ENCODE measurements around the gene SERPINB11. TPM values are rescaled to one million over a fixed set of nuclear protein-coding genes. Genes with fewer than 3 reads are reported as not detected.

The SERPINB11 gene
- total RNA-seq, 1 experiment from 2014 or later: not detected

DNA sequence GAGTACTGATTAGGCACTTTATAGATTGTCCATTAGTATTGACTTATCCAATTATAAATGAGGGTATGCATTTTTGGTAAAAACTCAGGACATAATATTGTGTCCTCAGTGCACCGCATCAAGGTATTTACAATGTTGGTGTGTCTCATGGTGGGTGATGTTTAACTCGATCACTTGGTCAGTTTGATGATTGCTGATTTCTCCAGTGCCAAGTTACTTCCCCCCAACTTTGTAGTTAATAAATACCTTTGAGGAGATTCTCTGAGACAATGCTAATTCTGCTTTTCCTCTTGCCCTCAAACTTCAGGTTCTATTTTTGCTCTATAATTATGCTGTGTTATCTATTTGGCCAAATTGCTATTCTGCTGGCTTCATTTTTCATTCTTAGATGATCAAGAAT lies 44.2 kb downstream of the SERPINB11 start:
- intact Hi-C loops (cut with micrococcal nuclease; ENCODE audit: unreplicated experiment): no loop called here

GRCh38 chr18:63749489-63749888 lies 46.7 kb downstream of the SERPINB11 start:
- Histone ChIP-seq H3K4me3 (ENCODE audit: low read depth in 2 of 2, low read length in 2 of 2) (no peak overlapping the region), H3K4me1 (ENCODE audit: control insufficient read depth, insufficient read depth, low read length) (no peaks in the 10 kb centered on the region), H3K27me3 (ENCODE audit: control insufficient read depth, insufficient read depth, low read length) (no peaks in the 10 kb centered on the region), H3K9me3 (ENCODE audit: control insufficient read depth, insufficient read depth, low read depth, low read length) (no peaks in the 10 kb centered on the region), H3K27ac (ENCODE audit: low read length) (no peak overlapping the region), H3K36me3 (ENCODE audit: control insufficient read depth, insufficient read depth, low read length) (no peaks in the 10 kb centered on the region)
- no peak for DNase-seq (ENCODE audit: low read depth, low spot score)
- intact Hi-C loops (cut with micrococcal nuclease; ENCODE audit: unreplicated experiment) (no loop called here), in situ Hi-C loops (cut with HindIII; ENCODE audit: low pct_unique_long_range_greater_than_20kb, low sequenced_read_pairs) (no loop called here)
- BruUV-seq (replicated peaks): no TSS peak
- no peak for ATAC-seq
- ChIA-PET CTCF (no interaction called here), POLR2A (no interaction called here)
- TF ChIP-seq SIN3A (IDR thresholded peaks at IDR 0.05; ENCODE audit: borderline replicate concordance, insufficient read depth, low read depth, low read length) (no peak), REST (IDR thresholded peaks at IDR 0.05; ENCODE audit: insufficient read depth in 1 of 2, low read depth in 2 of 2, low read length in 1 of 2) (no peak), POLR2AphosphoS5 (IDR thresholded peaks at IDR 0.05; ENCODE audit: low read depth, low read length) (no peak), CTCF (IDR thresholded peaks at IDR 0.05) (no peak), TCF7L2 (IDR thresholded peaks at IDR 0.05; ENCODE audit: low read depth, low read length) (no peak)

More for the DNA sequence above, 44.2 kb downstream of the SERPINB11 start:
- TF ChIP-seq POLR2AphosphoS5 (IDR thresholded peaks at IDR 0.05; ENCODE audit: low read depth, low read length): no peak
- ChIA-PET CTCF (no interaction called here), POLR2A (no interaction called here)
- Histone ChIP-seq H3K36me3 (ENCODE audit: control insufficient read depth, insufficient read depth, low read length) (no peaks in the 10 kb centered on the region), H3K4me3 (ENCODE audit: low read depth in 2 of 2, low read length in 2 of 2) (no peak overlapping the region), H3K9me3 (ENCODE audit: control insufficient read depth, insufficient read depth, low read depth, low read length) (no peaks in the 10 kb centered on the region), H3K4me1 (ENCODE audit: control insufficient read depth, insufficient read depth, low read length) (no peaks in the 10 kb centered on the region), H3K27me3 (ENCODE audit: control insufficient read depth, insufficient read depth, low read length) (no peaks in the 10 kb centered on the region), H3K27ac (ENCODE audit: low read length) (no peak overlapping the region)
- ATAC-seq (no peak), DNase-seq (ENCODE audit: low read depth, low spot score) (no peak)
- in situ Hi-C loops (cut with HindIII; ENCODE audit: low pct_unique_long_range_greater_than_20kb, low sequenced_read_pairs): no loop called here
- no TSS peak for BruUV-seq (replicated peaks)

GRCh38 chr18:63752636-63753035 lies 49.9 kb downstream of the SERPINB11 start:
- POLR2A ChIA-PET: no interaction called here

More at GRCh38 chr18:63752636-63753035, 49.9 kb downstream of the SERPINB11 start:
- H3K27me3 ChIP-seq (ENCODE audit: control insufficient read depth, insufficient read depth, low read length): no peaks in the 10 kb centered on the region
- intact Hi-C loops (cut with micrococcal nuclease; ENCODE audit: unreplicated experiment): no loop called here
- CTCF ChIA-PET: no interaction called here
- no peaks in the 10 kb centered on the region for H3K36me3 ChIP-seq (ENCODE audit: control insufficient read depth, insufficient read depth, low read length)
- in situ Hi-C loops (cut with HindIII; ENCODE audit: low pct_unique_long_range_greater_than_20kb, low sequenced_read_pairs): no loop called here
- H3K4me1 ChIP-seq (ENCODE audit: control insufficient read depth, insufficient read depth, low read length): no peaks in the 10 kb centered on the region
- ATAC-seq (no peak), DNase-seq (ENCODE audit: low read depth, low spot score) (no peak)
- no peak overlapping the region for H3K4me3 ChIP-seq (ENCODE audit: low read depth in 2 of 2, low read length in 2 of 2)
- H3K9me3 ChIP-seq (ENCODE audit: control insufficient read depth, insufficient read depth, low read depth, low read length): no peaks in the 10 kb centered on the region
- no peak overlapping the region for H3K27ac ChIP-seq (ENCODE audit: low read length)
- no TSS peak for BruUV-seq (replicated peaks)
- TF ChIP-seq TCF7L2 (IDR thresholded peaks at IDR 0.05; ENCODE audit: low read depth, low read length) (no peak), REST (IDR thresholded peaks at IDR 0.05; ENCODE audit: insufficient read depth in 1 of 2, low read depth in 2 of 2, low read length in 1 of 2) (no peak), CTCF (IDR thresholded peaks at IDR 0.05) (no peak)
